ENCODE results near the gene ATOH8.

The ATOH8 gene

GRCh38 chr2:85736456-85737355 is 17.1 kb upstream of the ATOH8 start:
- no peak for DNase-seq (ENCODE audit: low read depth in 2 of 3, low spot score in 1 of 3)

DNA sequence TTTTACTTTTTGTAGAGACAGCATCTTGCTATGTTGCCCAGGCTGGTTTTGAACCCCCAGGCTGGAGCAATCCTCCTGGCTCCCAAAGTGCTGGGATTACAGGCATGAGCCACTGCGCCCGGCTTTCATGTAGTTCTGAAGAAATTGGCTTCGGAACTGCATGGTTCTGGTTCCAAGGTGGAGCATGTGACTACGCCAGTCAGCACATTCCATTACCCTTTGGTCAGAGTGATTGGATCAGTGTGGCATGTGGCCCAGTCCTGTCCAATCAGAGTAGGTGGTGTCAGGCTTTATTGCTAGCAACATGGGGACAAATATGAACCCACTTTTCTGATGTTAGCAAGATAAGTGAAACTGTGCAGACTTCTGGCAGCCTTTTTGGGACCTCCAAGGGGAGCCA is 16.3 kb upstream of the ATOH8 start:
- DNase-seq (ENCODE audit: low read depth in 2 of 3, low spot score in 1 of 3), result no peak

DNA sequence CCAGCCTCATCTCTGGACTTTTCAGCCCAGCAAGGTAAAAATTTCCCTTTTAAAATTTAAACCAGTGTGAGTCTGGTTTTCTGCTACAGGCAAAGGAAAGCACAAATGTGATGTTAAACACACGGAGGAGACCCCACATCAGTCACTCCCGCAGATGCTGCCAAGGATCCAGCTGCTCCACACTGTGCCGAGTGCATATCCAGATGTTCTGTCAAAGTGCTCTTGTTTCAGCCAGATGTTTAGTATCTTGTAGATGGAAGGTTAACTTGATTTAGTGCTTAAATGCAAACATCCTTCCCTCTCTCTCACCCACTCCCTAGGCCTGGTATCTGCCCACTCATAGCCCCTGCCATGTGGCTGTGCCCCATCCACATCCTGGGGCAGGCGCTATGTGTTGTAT is 15.8 kb upstream of the ATOH8 start:
- no peak for DNase-seq (ENCODE audit: low read depth in 2 of 3, low spot score in 1 of 3)

- no peak for DNase-seq (ENCODE audit: low read depth in 2 of 3, low spot score in 1 of 3)
These were observed 13.6 kb upstream of the ATOH8 start for GRCh38 chr2:85740193-85740592.

GRCh38 chr2:85741211-85741832 is 12.5 kb upstream of the ATOH8 start:
- no peak for DNase-seq (ENCODE audit: low read depth in 2 of 3, low spot score in 1 of 3)

- no peak for DNase-seq (ENCODE audit: low read depth in 2 of 3, low spot score in 1 of 3)
These were observed 11.8 kb upstream of the ATOH8 start for GRCh38 chr2:85741833-85742455.

DNA sequence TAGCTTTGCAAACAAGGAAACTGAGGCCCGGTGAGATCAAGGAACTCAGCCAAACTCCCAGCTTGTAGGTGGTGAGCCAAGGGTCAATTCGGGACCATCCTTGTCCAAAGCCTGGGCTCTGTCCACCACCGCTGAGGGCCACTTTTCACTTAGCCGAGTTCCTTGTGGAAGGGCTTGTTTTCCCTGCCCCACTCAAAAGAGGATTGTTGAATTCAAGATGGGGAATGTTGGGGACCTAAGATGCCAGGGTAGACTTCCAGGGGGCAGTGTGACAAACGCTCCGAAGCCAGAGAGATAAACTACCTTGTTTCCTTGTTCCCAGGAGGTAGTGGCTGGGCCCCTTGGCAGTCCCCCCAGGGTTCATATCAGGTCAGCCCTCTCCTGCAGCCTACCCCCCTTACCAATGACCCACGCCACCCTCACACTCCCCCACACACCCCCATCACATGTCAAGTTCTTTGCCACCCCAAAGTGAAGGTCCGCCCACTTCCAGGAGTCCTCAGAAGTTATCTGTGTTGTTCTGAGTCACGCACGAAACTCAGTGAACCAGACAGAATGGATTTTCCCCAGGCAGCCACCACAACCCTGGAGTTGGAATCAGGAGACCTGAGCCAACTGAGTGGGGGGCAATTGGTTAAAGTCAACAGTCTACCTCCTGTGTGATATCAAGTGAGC is 10.3 kb upstream of the ATOH8 start:
- DNase-seq (ENCODE audit: low read depth in 2 of 3, low spot score in 1 of 3), result no peak

DNA sequence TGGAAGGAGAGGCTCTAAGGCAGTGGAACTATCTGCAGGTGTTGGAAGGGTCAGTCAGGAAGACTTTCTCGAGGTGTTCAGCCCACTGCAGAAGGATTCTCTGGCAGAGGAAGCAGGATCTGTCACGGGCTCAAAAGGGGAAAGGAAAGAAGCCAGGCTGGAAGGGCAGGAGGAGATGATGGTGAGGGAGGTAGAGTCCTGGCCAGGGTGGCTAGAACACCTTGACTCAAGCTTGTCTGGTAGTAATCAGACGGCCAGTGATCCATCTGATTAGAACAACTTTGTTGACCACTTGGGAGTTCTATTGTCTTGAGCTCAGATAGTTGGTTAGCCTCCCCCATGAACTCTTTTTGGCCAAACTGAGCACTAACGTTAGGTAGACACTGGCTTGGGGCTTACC is 9.7 kb upstream of the ATOH8 start:
- no peak for DNase-seq (ENCODE audit: low read depth in 2 of 3, low spot score in 1 of 3)

- no peak for DNase-seq (ENCODE audit: low read depth in 2 of 3, low spot score in 1 of 3)
These were observed 8.8 kb upstream of the ATOH8 start for GRCh38 chr2:85744741-85745601.

GRCh38 chr2:85745619-85746018 is 8.2 kb upstream of the ATOH8 start:
- no peak for DNase-seq (ENCODE audit: low read depth in 2 of 3, low spot score in 1 of 3)

GRCh38 chr2:85746321-85747004 is 7.3 kb upstream of the ATOH8 start:
- DNase-seq (ENCODE audit: low read depth in 2 of 3, low spot score in 1 of 3), result no peak

DNA sequence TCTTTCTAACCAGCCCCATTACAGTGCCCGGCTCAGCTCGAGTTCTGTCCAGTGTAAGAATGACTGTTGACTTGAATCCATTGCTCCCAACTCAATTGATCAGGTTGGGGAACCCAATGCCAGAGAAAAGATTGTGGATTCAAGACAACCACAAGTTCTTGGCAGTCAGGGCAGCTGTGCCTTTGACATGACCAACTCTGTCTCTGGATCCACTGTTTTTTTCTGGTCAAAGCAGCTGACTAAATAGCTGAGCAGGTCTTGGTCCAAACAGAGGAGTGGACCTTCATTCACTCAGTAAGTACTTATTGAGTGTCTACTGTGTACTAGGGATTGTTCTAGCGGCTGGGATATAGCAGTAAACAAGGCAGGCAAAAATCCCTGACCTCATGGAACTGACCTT is 6.3 kb upstream of the ATOH8 start:
- DNase-seq (ENCODE audit: low read depth in 2 of 3, low spot score in 1 of 3), result no peak

DNA sequence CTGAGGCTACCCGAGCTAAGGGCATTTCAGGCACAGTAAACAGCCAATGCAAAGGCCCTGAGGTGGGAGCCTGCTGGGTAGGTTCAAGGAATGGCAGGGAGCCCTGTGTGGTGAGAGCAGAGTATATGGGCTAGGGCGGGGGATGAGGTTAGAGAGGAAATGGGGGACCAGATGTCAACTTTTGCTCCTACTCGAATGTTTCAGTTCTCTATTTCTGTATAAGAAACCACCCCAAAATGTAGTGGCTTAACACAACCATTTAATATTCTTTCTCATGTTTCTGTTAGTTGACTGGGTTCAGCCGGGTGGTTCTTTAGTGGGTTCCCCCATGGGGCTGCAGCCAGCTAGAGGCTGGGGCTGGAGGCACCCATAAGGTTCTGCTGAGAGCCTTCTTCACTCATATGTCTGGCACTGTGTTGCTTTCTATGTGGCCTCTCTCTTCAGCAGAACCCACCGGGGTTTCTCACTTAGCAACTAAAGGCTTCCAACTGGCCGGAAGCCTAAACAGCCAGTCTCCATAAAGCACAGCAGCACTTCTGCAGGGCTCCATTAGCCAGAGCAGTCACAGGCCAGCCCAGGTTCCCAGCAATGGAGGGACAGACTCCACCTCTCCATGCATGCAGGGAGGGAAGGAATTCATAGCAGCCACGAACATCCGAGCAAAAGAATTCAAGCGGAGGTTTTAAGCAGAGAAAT is 5.6 kb upstream of the ATOH8 start:
- no peak for DNase-seq (ENCODE audit: low read depth in 2 of 3, low spot score in 1 of 3)

DNA sequence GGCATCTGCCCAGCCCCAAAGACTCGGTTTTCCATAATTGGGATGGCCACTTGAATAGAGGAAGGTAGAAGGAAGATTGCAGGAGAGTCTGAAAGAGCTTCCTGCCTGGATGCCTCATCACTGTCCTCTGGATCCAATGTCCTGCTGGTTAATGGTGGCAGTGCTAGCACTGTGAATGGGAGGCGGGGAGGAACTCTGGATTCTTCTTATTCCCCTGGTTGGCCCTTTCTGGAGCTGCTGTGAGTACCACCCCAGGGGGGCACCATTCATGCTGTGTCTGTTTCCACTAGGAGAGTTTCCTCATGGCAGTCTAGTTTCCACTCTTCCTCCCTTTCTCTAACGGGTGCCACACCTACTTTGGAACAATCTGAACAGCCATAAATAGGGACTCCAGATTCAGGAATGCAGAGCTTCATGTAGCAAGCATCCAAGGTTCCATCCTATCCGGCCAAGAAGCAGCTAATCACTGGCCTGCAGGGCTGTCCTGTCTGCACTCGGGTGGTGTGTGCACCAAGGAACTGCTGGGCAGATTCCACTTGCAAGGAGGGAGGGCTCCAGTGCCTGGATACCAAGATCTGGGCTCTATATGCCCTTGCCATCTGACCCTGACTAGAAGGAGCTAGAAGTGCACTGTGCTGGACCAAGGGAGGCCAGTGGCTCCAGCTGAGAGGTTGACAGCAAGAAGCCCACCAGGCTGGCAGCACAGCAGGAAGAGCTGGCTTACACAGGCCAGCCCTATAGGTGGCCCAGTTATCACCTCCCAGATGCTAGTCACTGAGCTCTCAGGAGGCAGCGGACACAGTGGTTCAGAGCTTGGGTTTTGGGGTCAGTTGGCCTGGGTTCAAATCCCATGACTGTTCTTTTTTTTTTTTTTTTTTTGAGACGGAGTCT is 4.6 kb upstream of the ATOH8 start:
- no peak for DNase-seq (ENCODE audit: low read depth in 2 of 3, low spot score in 1 of 3)

DNA sequence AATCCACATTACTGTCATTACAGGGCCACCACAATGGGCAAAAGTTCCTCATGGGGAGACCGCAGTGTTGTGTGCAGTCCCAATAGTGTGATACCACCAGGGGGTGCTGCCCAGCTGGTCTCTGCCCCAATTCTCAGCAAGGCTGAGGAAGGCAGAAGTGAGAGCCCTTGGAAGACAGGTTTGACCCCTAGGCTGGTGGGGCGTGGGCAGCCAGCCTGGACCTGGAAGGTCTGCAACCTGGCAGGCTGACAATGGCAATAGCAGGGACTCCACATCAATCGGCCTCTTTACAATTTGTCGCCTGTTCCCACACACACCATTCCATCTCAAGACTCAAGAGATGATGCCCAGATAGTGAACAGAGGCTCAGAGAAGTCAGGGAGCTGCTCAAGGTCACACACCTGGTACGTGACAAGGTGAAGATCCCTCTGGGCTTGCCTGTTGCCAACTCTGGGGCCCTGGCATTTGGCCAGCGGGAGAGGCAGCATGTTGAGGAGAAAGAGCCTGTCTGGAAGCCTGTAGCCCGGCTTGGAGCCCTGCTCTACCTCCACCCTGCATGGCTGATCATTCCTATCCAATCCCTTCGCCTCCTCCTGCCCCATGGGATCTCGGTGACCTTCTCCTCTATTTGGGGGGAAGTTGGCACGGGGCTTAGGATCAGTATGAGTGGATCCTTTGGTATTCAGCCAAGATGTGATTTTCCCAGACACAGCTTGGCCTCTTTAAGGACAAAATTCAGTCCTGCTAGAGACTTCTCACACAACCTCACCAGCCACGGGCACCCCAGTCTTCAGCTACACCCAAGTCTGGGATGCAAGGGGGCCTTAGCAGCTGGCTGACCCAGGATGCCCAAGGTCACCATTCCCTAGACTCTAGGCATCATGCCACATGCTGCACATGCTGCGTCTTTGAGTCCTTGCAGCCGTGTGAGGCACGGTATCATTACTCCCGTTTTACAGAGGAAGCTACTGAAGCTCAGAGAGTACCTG is 2.9 kb upstream of the ATOH8 start:
- peak; percentile 39 to 60 (median 55) for DNase-seq (ENCODE audit: low read depth in 2 of 3, low spot score in 1 of 3)

DNA sequence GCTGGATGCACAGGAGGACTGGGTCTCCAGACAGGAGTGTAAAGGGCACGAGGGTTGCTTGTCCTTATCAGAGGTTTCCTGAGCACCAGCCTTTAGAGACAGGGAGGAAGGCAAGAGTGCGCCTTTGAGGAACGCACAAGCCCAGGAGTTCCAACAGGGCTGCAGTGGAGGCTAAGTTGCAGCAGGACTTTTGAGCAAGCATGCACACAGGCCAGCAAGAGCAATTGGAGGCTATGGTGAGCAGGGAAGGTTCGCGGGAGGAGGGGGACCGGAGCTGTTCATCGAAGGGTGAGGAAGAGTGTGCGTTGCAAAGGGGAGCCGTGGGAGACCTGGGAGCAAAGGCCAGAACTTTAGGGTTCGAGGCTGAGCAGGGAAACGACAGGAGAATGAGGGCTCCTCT is 2.2 kb upstream of the ATOH8 start:
- no peak for DNase-seq (ENCODE audit: low read depth in 2 of 3, low spot score in 1 of 3)

DNA sequence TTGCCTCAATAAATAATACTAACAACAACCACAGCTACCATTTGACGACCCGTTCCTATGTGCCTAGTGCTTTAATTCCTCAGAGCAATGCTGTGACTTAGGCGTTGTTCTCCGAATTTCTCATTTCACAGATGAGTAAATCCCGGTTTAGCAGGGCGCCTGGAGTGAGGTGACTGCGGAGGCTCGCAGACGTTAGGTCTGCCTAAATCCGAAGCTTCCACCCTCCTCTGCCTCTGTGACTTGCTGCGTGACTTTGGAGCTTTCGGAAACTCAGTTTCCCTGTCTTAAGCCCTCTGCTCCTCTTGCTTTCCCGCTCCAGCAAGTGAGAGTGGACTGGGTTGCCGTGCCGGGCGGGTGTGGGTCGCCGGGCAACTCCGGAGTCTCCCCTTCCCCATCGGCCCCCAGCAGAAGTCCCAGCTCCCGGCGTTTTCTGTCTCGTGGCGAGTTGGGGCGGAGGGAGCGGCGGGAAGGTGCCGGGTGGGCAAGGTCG is 711 bp upstream of the ATOH8 start:
- DNase-seq (ENCODE audit: low read depth in 2 of 3, low spot score in 1 of 3), result no peak

Data from stimulated activated CD4-positive, alpha-beta T cell treated with anti-CD3 and anti-CD28 coated beads, Interleukin-12 subunit alpha, Interleukin-12 subunit beta, amount 100 ng/mL, for 48 hours (primary cell).